GM13976 (cell line): ENCODE measurements around the gene FAU.

Source experiments
- DNase-seq: peaks from one replicate; pipeline ENCODE4 v3.0.0; 2012; ENCODE audit warnings: low spot score
- CTCF ChIP-seq: IDR thresholded peaks from 2 replicates; pipeline ENCODE4 v1.5.1; 2012; ENCODE audit warnings: borderline replicate concordance, mild to moderate bottlenecking; ENCODE audit not compliant: insufficient read depth; ENCODE audit errors: extremely low read depth, missing control alignments, control extremely low read depth
- in situ Hi-C: fragments of 300-500 bp; cut with MboI; formaldehyde crosslinking; loops from one replicate; pipeline ENCODE4 v1.12.0; 2022; ENCODE audit warnings: low sequenced_read_pairs, mixed read lengths, inconsistent platforms; ENCODE audit not compliant: unreplicated experiment

Gene FAU

GRCh38 chr11:65131895-65132237 lies 9.9 kb upstream of the FAU start:
- no peak for DNase-seq
- in situ Hi-C loops: no loop called here
- TF ChIP-seq CTCF: no peak

DNA sequence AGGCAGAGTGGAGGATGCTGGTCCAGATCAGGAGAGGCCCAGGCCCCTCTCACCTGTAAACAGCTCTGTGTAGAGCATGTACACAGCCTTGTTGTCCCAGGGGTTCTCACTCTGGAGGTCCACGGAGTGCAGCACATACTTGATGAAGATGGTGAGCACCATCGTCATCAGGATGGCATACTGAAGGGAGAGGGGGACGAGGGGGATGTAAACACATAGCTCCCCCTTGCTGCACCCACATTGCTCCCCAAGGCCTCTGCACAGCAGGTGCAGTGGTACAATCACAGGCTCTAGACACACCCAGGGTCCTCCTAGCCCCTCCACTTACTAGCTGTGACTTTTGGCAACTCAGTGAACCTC lies 9.5 kb upstream of the FAU start:
- in situ Hi-C loops: no loop called here
- DNase-seq: no peak
- TF ChIP-seq CTCF: no peak

- no peak for DNase-seq
- no peak for TF ChIP-seq CTCF
- in situ Hi-C loops: no loop called here
Observed at GRCh38 chr11:65130631-65131416, 8.9 kb upstream of the FAU start.

- TF ChIP-seq CTCF: no peak
- no peak for DNase-seq
Observed at GRCh38 chr11:65129649-65130441, 7.9 kb upstream of the FAU start.

DNA sequence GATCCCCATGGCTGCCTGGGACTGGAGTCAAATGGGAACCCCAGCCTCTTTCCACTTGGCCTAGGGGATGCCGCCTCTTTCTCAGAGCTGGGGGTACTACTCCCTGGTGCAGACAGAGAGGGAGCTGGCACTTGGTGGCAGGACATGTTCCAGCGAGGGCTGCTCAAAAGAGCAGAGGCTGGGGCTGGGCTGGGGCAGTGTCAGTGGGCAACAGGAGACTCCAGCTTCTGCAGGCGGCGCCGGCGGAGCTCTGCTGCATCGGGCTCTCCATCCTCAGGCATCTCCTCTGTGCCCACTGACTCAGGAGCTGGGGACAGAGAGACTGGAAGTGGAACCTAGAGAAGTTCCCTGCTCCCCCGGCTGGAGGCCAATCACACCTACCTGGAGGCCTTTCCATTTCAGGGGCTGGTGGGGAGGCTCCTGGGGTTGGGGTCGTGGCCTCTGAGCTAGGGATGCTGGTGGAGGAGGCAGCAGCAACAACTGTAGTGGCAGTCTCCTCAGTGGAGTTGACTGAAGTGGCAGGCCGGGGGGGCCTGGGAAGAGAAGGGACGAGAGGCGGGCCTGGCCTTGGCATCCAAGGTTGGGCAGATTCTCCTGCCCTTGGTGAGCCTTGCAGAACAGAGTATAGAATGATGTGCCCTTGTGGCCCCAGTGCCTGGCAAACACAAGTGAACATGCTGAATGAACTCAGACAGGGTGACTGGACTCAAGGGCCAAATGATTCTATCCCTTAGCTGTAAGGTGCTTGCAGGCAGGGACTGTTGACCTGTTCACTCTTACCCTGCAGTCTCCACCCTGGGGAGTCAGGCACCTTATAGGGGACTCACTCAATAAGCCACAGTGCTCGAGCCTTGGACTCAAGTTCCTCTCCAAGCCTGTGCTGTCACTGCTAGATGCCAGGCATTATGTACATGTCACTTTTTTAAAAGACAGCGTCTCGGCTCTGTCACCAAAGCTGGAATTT lies 6.5 kb upstream of the FAU start:
- in situ Hi-C loops: no loop called here
- TF ChIP-seq CTCF: no peak

More at GRCh38 chr11:65129649-65130441, 7.9 kb upstream of the FAU start:
- in situ Hi-C loops: no loop called here

More for the DNA sequence above, 6.5 kb upstream of the FAU start:
- no peak for DNase-seq
